ENCODE data around the gene ZNF274. TPM values are rescaled to one million over a fixed set of nuclear protein-coding genes. Genes with fewer than 3 reads are reported as not detected.

The ZNF274 gene
- total and polyA plus RNA-seq, 9 of the 15 experiments (the other 6 are each of a cell fraction or from before 2014, with no cell fraction given): 5.2 to 37.0 (median 28.1) TPM

DNA sequence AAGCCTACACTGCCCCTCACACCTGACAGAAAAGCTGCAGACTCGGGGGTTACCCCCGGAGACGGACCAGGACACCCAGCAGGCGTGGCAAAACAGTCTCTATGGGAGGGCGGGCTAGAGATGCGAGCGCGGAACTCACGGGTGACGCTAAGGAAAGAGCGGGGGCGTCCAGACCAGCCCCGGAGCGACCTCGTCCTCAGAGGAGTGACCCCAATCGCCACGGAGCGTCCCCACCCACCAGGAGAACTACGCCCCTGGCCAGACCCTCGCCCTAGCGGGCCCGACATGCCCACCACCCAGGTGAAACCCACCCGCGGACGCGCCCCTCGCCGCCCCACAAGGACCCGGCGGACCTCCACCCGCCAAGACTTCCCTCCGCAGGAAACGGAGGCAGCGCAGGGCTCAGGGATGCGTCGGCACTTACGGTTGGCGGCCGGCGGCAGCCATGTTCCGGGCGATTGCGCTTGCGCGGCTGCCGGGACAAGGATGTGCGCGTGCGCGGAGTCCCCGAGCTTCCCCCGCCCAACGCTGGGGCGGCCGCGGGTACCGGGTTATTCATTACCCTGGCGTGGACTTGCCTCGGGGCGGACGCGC is 32.4 kb upstream of the ZNF274 start, which contains the start of gene ZNF329:
Gene ZNF329, minus strand, starts transcription at position 462 of the 594 bp plus-strand sequence. CDS start 21,286 bp downstream, outside the sequence.
- Histone ChIP-seq H3K4me3 (peak within 1 kb of the TSS; percentile 76), H3K27ac (ENCODE audit: extremely low read depth, low read depth, low read length) (peak within 1 kb of the TSS; percentile 68; the same call in 2 of the 3 replicates), H3K4me2 (ENCODE audit: insufficient read depth, low read length) (peak within 1 kb of the TSS; percentile 84), H3K79me2 (ENCODE audit: control insufficient read depth, insufficient read depth, low read length) (no peaks in the 10 kb centered on the region), H2AFZ (ENCODE audit: low read depth, low read length) (peak within 1 kb of the TSS; percentile 91), H3K4me1 (replicated peaks in 1 of 2; ENCODE audit: control insufficient read depth in 2 of 2, insufficient read depth in 2 of 2, low read length in 2 of 2) (peaks cover 0 to 19% of the 10 kb centered on the region in 2 experiments; a peak in 2 of 5 replicates), H3K36me3 (ENCODE audit: control insufficient read depth, insufficient read depth, low read length) (no peaks in the 10 kb centered on the region), H4K20me1 (replicated peaks; ENCODE audit: control insufficient read depth, insufficient read depth, low read length) (no peaks in the 10 kb centered on the region), H3K9ac (ENCODE audit: insufficient read depth in 1 of 2, low read depth in 2 of 2, low read length in 2 of 2) (peak within 1 kb of the TSS; percentile 66 to 85), H3K9me1 (ENCODE audit: control insufficient read depth, insufficient read depth, low read length) (no peaks in the 10 kb centered on the region), H3K27me3 (ENCODE audit: control insufficient read depth in 2 of 2, insufficient read depth in 2 of 2, low read length in 2 of 2) (no peaks in the 10 kb centered on the region), H3K9me3 (replicated peaks; ENCODE audit: control insufficient read depth, insufficient read depth, low read depth, low read length) (0 out of 2 replicates have a peak, but pooled peaks cover 2% of the 10 kb centered on the region)
- WGBS (ENCODE audit: insufficient coverage, low coverage, missing lambda C conversion rate): 8% methylated on average over 59 of the region's 62 CpGs
- POLR2A ChIA-PET: interaction anchor here (0.7 kb wide), 4 partner anchors 51 to 1255 kb away, joined by 3 to 5 read pairs (median 3); no protein-coding TSS in a partner anchor
- FAIRE-seq (peak; percentile 55), DNase-seq (ENCODE audit: extremely low read depth in 1 of 4, low spot score in 3 of 4) (peak; percentile 84 to 94 (median 90)), ATAC-seq (peak; percentile 86)
- BruUV-seq (replicated peaks): no TSS peak
- CTCF ChIA-PET (ENCODE audit: low intra/inter-chr PET ratio): no interaction called here
- intact Hi-C loops (cut with micrococcal nuclease): loop anchor here (10.0 kb wide), 1 partner anchor 1046 kb away; no protein-coding TSS in a partner anchor
- in situ Hi-C loops (cut with MboI): loop anchor here (10.0 kb wide), 1 partner anchor 126 kb away; no protein-coding TSS in a partner anchor
- TF ChIP-seq ZBTB7A (IDR thresholded peaks at IDR 0.05; ENCODE audit: borderline replicate concordance, control insufficient read depth, low read depth, low read length) (peak; percentile 64; the same call in 1 of the 2 replicates), ZNF324 (CRISPR knock-in tag; IDR thresholded peaks at IDR 0.05) (no peak), MAFF (IDR thresholded peaks at IDR 0.05; ENCODE audit: low read length) (no peak), IFI16 (CRISPR knock-in tag; IDR thresholded peaks at IDR 0.05) (no peak), DIDO1 (tag; IDR thresholded peaks at IDR 0.05; ENCODE audit: low read depth) (no peak), RBM25 (IDR thresholded peaks at IDR 0.05; ENCODE audit: low read depth, low read length, severe bottlenecking) (no peak), RHOXF2B (CRISPR knock-in tag; conservative IDR thresholded peaks at IDR 0.05) (no peak), EGR1 (conservative IDR thresholded peaks at IDR 0.05) (peak; percentile 71), PHB2 (IDR thresholded peaks at IDR 0.05; ENCODE audit: low read depth) (no peak), HSF4 (CRISPR knock-in tag; IDR thresholded peaks at IDR 0.05; ENCODE audit: borderline replicate concordance) (no peak), CXXC5 (CRISPR knock-in tag; IDR thresholded peaks at IDR 0.05) (peak; percentile 62), ETV5 (CRISPR knock-in tag; IDR thresholded peaks at IDR 0.05; ENCODE audit: low read depth) (no peak), ZNF134 (CRISPR knock-in tag; conservative IDR thresholded peaks at IDR 0.05) (no peak), KLF1 (tag; IDR thresholded peaks at IDR 0.05) (no peak; the same call in 1 of the 2 replicates), RBFOX2 (IDR thresholded peaks at IDR 0.05; ENCODE audit: low read depth, low read length) (peak; percentile 86), MNT (conservative IDR thresholded peaks at IDR 0.05) (0 out of 4 replicates have a peak, but pooled peaks of 1 of the 2 experiments have one; percentile 20)
- TF ChIP-seq, protein P1, sequence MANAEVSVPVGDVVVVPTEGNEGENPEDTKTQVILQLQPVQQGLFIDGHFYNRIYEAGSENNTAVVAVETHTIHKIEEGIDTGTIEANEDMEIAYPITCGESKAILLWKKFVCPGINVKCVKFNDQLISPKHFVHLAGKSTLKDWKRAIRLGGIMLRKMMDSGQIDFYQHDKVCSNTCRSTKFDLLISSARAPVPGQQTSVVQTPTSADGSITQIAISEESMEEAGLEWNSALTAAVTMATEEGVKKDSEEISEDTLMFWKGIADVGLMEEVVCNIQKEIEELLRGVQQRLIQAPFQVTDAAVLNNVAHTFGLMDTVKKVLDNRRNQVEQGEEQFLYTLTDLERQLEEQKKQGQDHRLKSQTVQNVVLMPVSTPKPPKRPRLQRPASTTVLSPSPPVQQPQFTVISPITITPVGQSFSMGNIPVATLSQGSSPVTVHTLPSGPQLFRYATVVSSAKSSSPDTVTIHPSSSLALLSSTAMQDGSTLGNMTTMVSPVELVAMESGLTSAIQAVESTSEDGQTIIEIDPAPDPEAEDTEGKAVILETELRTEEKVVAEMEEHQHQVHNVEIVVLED (CRISPR knock-in tag; IDR thresholded peaks at IDR 0.05): no peak
- TF ChIP-seq, protein P2, sequence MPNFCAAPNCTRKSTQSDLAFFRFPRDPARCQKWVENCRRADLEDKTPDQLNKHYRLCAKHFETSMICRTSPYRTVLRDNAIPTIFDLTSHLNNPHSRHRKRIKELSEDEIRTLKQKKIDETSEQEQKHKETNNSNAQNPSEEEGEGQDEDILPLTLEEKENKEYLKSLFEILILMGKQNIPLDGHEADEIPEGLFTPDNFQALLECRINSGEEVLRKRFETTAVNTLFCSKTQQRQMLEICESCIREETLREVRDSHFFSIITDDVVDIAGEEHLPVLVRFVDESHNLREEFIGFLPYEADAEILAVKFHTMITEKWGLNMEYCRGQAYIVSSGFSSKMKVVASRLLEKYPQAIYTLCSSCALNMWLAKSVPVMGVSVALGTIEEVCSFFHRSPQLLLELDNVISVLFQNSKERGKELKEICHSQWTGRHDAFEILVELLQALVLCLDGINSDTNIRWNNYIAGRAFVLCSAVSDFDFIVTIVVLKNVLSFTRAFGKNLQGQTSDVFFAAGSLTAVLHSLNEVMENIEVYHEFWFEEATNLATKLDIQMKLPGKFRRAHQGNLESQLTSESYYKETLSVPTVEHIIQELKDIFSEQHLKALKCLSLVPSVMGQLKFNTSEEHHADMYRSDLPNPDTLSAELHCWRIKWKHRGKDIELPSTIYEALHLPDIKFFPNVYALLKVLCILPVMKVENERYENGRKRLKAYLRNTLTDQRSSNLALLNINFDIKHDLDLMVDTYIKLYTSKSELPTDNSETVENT (CRISPR knock-in tag; IDR thresholded peaks at IDR 0.05): peak; percentile 49; the same call in 1 of the 2 replicates
